T-cell (primary cell): ENCODE results near the gene APOBEC2. TPM values are rescaled to one million over a fixed set of nuclear protein-coding genes. Genes with fewer than 3 reads are reported as not detected.

ENCODE experiments used
- ATAC-seq, 4 experiments: fragments of 200-7000 bp in 3 of 4; fragments of 150-1000 bp in 1 of 4; cut with Tn5 transposase; replicated peaks in 1 of 4; 1 replicate in 3 of 4; 2 replicates in 1 of 4; pipeline ENCODE4 v1.10.0; 2021; ENCODE audit warnings: moderate library complexity in 3 of 4, mild to moderate bottlenecking in 2 of 4, moderate number of reproducible peaks in 1 of 4
- CTCF ChIA-PET, 2 donors: fragments of 300-600 bp; sonication (Branson Sonifier 250); formaldehyde crosslinking; loops; one replicate each; lab custom pipeline; 2022; ENCODE audit warnings: antibody characterized with exemption in 2 of 2; lab: Charles Lee
- POLR2A ChIA-PET, 2 donors: fragments of 300-600 bp; sonication (Branson Sonifier 250); formaldehyde crosslinking; loops; one replicate each; lab custom pipeline; 2022; ENCODE audit warnings: antibody characterized with exemption in 2 of 2; lab: Charles Lee
- DNase-seq, 35 experiments: peaks; one replicate each; pipeline versions ENCODE4 v3.0.0 to v3.0.0-alpha.2; 2013 to 2023
- H3K27ac ChIP-seq: one replicate; pipeline ENCODE4 v1.5.1; 2013; ENCODE audit warnings: low read length
- H3K27me3 ChIP-seq, 2 experiments: replicated peaks in 1 of 2; 1 replicate in 1 of 2; 2 replicates in 1 of 2; pipeline versions ENCODE4 v1.6.1 to v1.7.0; 2013; ENCODE audit warnings: low read length in 1 of 2, mixed read lengths in 1 of 2; ENCODE audit not compliant: control insufficient read depth in 2 of 2, insufficient read depth in 2 of 2; ENCODE audit errors: extremely low read depth in 1 of 2
- H3K36me3 ChIP-seq, 2 donors: 1 replicate in 1 of 2; 2 replicates in 1 of 2; pipeline versions ENCODE4 v1.6.1 to v1.7.0; 2013; ENCODE audit warnings: low read length in 1 of 2; ENCODE audit not compliant: control insufficient read depth in 2 of 2, insufficient read depth in 1 of 2; ENCODE audit errors: extremely low read depth in 1 of 2
- H3K4me1 ChIP-seq, 2 experiments: 1 replicate in 1 of 2; 2 replicates in 1 of 2; pipeline versions ENCODE4 v1.6.1 to v1.7.0; 2013; ENCODE audit warnings: low read length in 2 of 2, mixed read lengths in 1 of 2; ENCODE audit not compliant: insufficient read depth in 2 of 2, control insufficient read depth in 1 of 2; ENCODE audit errors: extremely low read depth in 1 of 2
- H3K4me3 ChIP-seq, 2 donors: 1 replicate in 1 of 2; 2 replicates in 1 of 2; pipeline versions ENCODE4 v1.5.1 to v1.7.0; 2013; ENCODE audit warnings: mild to moderate bottlenecking in 2 of 2, low read length in 1 of 2, moderate library complexity in 1 of 2; ENCODE audit not compliant: control insufficient read depth in 1 of 2; ENCODE audit errors: extremely low read depth in 1 of 2
- H3K9me3 ChIP-seq: 2 replicates; pipeline ENCODE4 v1.7.0; 2013
- H3K27ac Mint-ChIP-seq, 2 donors: one replicate each; pipeline ENCODE4 v1.8.0; 2020 to 2021; ENCODE audit warnings: mild to moderate bottlenecking in 2 of 2, mixed read lengths in 2 of 2
- H3K27me3 Mint-ChIP-seq, 2 donors: one replicate each; pipeline ENCODE4 v1.8.0; 2021 to 2022; ENCODE audit warnings: mixed read lengths in 2 of 2
- H3K36me3 Mint-ChIP-seq: one replicate; pipeline ENCODE4 v1.8.0; 2021; ENCODE audit warnings: mixed read lengths
- H3K4me1 Mint-ChIP-seq, 3 donors: one replicate each; pipeline ENCODE4 v1.8.0; 2020 to 2022; ENCODE audit warnings: mixed read lengths in 3 of 3, mild to moderate bottlenecking in 1 of 3
- H3K4me3 Mint-ChIP-seq, 3 donors: one replicate each; pipeline ENCODE4 v1.8.0; 2020 to 2022; ENCODE audit warnings: mild to moderate bottlenecking in 3 of 3, mixed read lengths in 3 of 3, moderate library complexity in 3 of 3
- H3K9me3 Mint-ChIP-seq, 3 donors: one replicate each; pipeline ENCODE4 v1.8.0; 2020 to 2022; ENCODE audit warnings: mixed read lengths in 3 of 3
- WGBS: methylation state at CpG from one replicate; pipeline ENCODE4 v1.1.5; 2013; ENCODE audit warnings: missing lambda C conversion rate; ENCODE audit not compliant: insufficient coverage; 5-methylcytosine and 5-hydroxymethylcytosine counted together
- total RNA-seq, 35 experiments: library from RNA in 6 of 35; stranded (reverse) in 6 of 35; fragments of 120-200 nt in 1 of 35; gene quantifications; one replicate each; pipeline versions ENCODE4 v1.2.1 to v1.2.4 and lab custom pipeline; 2013 to 2026

Gene APOBEC2
- total RNA-seq, 5 donors from 2014 or later (not counting 1 experiment from before 2014, with no cell fraction given): not detected

GRCh38 chr6:41059556-41059955 is 6.6 kb downstream of the APOBEC2 start:
- Histone ChIP-seq H3K27ac (no peak overlapping the region), H3K4me3 (no peak overlapping the region), H3K27me3 (no peaks in the 10 kb centered on the region), H3K36me3 (peaks cover 3 to 41% of the 10 kb centered on the region in 2 donors), H3K9me3 (no peaks in the 10 kb centered on the region), H3K4me1 (no peaks in the 10 kb centered on the region)
- no peaks in the 10 kb centered on the region for H3K9me3 Mint-ChIP-seq
- peaks cover 0 to 6% (median 0%) of the 10 kb centered on the region in 3 donors for H3K4me1 Mint-ChIP-seq
- ATAC-seq: no peak
- no CpG with 5 or more reads among the region's 1 CpG for WGBS
- H3K36me3 Mint-ChIP-seq: peaks cover 53% of the 10 kb centered on the region
- no peaks in the 10 kb centered on the region for H3K27me3 Mint-ChIP-seq
- no peak for DNase-seq
- no peak overlapping the region for H3K4me3 Mint-ChIP-seq
- ChIA-PET POLR2A (no interaction called here), CTCF (interaction anchor here in 1 of 2 donors (1.0 kb wide), 1 partner anchor 22 kb away, joined by 4 read pairs; no protein-coding TSS in a partner anchor)
- H3K27ac Mint-ChIP-seq: no peak overlapping the region

- WGBS: 95% methylated on average over 12 of the region's 13 CpGs
- no peak overlapping the region for H3K4me3 ChIP-seq
- no peaks in the 10 kb centered on the region for H3K4me1 ChIP-seq
- ATAC-seq (no peak), DNase-seq (no peak)
- H3K27ac ChIP-seq: no peak overlapping the region
- H3K27me3 Mint-ChIP-seq: no peaks in the 10 kb centered on the region
- POLR2A ChIA-PET: no interaction called here
- H3K36me3 Mint-ChIP-seq: peaks cover 60% of the 10 kb centered on the region
- no peaks in the 10 kb centered on the region for H3K9me3 ChIP-seq
- H3K27ac Mint-ChIP-seq: no peak overlapping the region
- peaks cover 0 to 6% (median 1%) of the 10 kb centered on the region in 3 donors for H3K4me1 Mint-ChIP-seq
- CTCF ChIA-PET: no interaction called here
- no peak overlapping the region for H3K4me3 Mint-ChIP-seq
- no peaks in the 10 kb centered on the region for H3K27me3 ChIP-seq
- H3K36me3 ChIP-seq: peaks cover 3 to 55% of the 10 kb centered on the region in 2 donors
- H3K9me3 Mint-ChIP-seq: no peaks in the 10 kb centered on the region
These were observed 8.3 kb downstream of the APOBEC2 start for GRCh38 chr6:41061196-41061726.

- ChIA-PET CTCF (no interaction called here), POLR2A (no interaction called here)
- Histone ChIP-seq H3K4me1 (no peaks in the 10 kb centered on the region), H3K27ac (no peak overlapping the region), H3K36me3 (peaks cover 3 to 49% of the 10 kb centered on the region in 2 donors), H3K27me3 (no peaks in the 10 kb centered on the region), H3K9me3 (no peaks in the 10 kb centered on the region), H3K4me3 (no peak overlapping the region)
- 100% methylated on average over 1 of the region's 1 CpG for WGBS
- peaks cover 63% of the 10 kb centered on the region for H3K36me3 Mint-ChIP-seq
- H3K27ac Mint-ChIP-seq: no peak overlapping the region
- DNase-seq (no peak), ATAC-seq (no peak)
- H3K27me3 Mint-ChIP-seq: no peaks in the 10 kb centered on the region
- H3K9me3 Mint-ChIP-seq: no peaks in the 10 kb centered on the region
- H3K4me1 Mint-ChIP-seq: peaks cover 7 to 12% (median 7%) of the 10 kb centered on the region in 3 donors
- H3K4me3 Mint-ChIP-seq: no peak overlapping the region
These were observed 9.1 kb downstream of the APOBEC2 start for GRCh38 chr6:41062056-41062455.

GRCh38 chr6:41063884-41064285 is 10.9 kb downstream of the APOBEC2 start:
- WGBS: 100% methylated on average over 1 of the region's 2 CpGs
- no peak overlapping the region for H3K4me3 ChIP-seq
- no peak overlapping the region for H3K27ac ChIP-seq
- DNase-seq (no peak), ATAC-seq (no peak)
- no peak overlapping the region for H3K27ac Mint-ChIP-seq
- no peaks in the 10 kb centered on the region for H3K27me3 Mint-ChIP-seq
- peaks cover 3 to 67% of the 10 kb centered on the region in 2 donors for H3K36me3 ChIP-seq
- ChIA-PET CTCF (no interaction called here), POLR2A (no interaction called here)
- peaks cover 62% of the 10 kb centered on the region for H3K36me3 Mint-ChIP-seq
- H3K4me3 Mint-ChIP-seq: no peak overlapping the region
- H3K9me3 ChIP-seq: no peaks in the 10 kb centered on the region
- no peaks in the 10 kb centered on the region for H3K27me3 ChIP-seq
- H3K4me1 ChIP-seq: no peaks in the 10 kb centered on the region
- H3K9me3 Mint-ChIP-seq: no peaks in the 10 kb centered on the region
- peaks cover 8 to 11% (median 10%) of the 10 kb centered on the region in 3 donors for H3K4me1 Mint-ChIP-seq

- CTCF ChIA-PET: interaction anchor here in 1 of 2 donors (0.7 to 0.9 kb wide), 2 partner anchors 37 to 118 kb away, joined by 3 read pairs; no protein-coding TSS in a partner anchor
- Histone ChIP-seq H3K36me3 (peaks cover 3 to 76% of the 10 kb centered on the region in 2 donors), H3K4me1 (no peaks in the 10 kb centered on the region), H3K4me3 (no peak overlapping the region), H3K9me3 (no peaks in the 10 kb centered on the region), H3K27ac (no peak overlapping the region), H3K27me3 (no peaks in the 10 kb centered on the region)
- POLR2A ChIA-PET: no interaction called here
- H3K4me3 Mint-ChIP-seq: no peak overlapping the region
- H3K36me3 Mint-ChIP-seq: peaks cover 58% of the 10 kb centered on the region
- ATAC-seq: no peak
- peaks cover 8 to 17% (median 14%) of the 10 kb centered on the region in 3 donors for H3K4me1 Mint-ChIP-seq
- 90% methylated on average over 2 of the region's 5 CpGs for WGBS
- H3K27ac Mint-ChIP-seq: no peak overlapping the region
- DNase-seq: no peak
- no peaks in the 10 kb centered on the region for H3K27me3 Mint-ChIP-seq
- H3K9me3 Mint-ChIP-seq: no peaks in the 10 kb centered on the region
These were observed 11.8 kb downstream of the APOBEC2 start for GRCh38 chr6:41064841-41065240.

GRCh38 chr6:41065550-41066026 is 12.6 kb downstream of the APOBEC2 start:
- CTCF ChIA-PET: interaction anchor here in 1 of 2 donors (0.6 kb wide), 1 partner anchor 24 kb away, joined by 3 read pairs; the partner anchor contains the start of gene TSPO2
- H3K4me3 Mint-ChIP-seq: no peak overlapping the region

More at GRCh38 chr6:41065550-41066026, 12.6 kb downstream of the APOBEC2 start:
- Mint-ChIP-seq H3K27ac (no peak overlapping the region), H3K4me1 (peaks cover 11 to 21% (median 19%) of the 10 kb centered on the region in 3 donors), H3K27me3 (no peaks in the 10 kb centered on the region), H3K36me3 (peaks cover 56% of the 10 kb centered on the region), H3K9me3 (no peaks in the 10 kb centered on the region)
- H3K4me3 ChIP-seq: no peak overlapping the region
- no peak for ATAC-seq
- H3K27ac ChIP-seq: no peak overlapping the region
- no peaks in the 10 kb centered on the region for H3K9me3 ChIP-seq
- H3K36me3 ChIP-seq: peaks cover 3 to 77% of the 10 kb centered on the region in 2 donors
- no CpG with 5 or more reads among the region's 2 CpGs for WGBS
- POLR2A ChIA-PET: no interaction called here
- no peaks in the 10 kb centered on the region for H3K27me3 ChIP-seq
- no peaks in the 10 kb centered on the region for H3K4me1 ChIP-seq
- DNase-seq: no peak
